Measurements from ENCODE around the gene METTL6. TPM values are rescaled to one million over a fixed set of nuclear protein-coding genes. Genes with fewer than 3 reads are reported as not detected.

METTL6 gene
- polyA plus RNA-seq, 1 experiment = 14.4 TPM

DNA sequence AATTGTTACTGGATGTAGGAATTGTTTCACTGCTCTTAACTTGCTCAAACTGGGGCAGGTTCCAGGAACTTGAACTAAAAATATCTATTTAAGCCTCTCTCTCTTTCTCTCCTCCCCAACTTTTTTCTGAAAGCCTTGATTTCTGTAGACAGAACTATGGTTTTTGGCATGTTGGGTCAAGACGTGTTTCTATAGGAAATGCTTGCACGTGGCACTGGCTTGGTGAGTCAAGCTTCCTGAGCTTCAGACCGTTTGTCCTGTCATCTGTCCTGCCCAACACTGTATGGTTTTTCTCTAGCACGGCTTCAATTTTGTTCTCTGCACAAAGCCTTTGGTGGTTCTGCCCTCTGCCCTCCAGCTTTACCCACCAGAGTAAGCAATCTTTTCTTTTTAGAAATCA lies 13.5 kb upstream of the METTL6 start:
- H3K4me3 ChIP-seq (ENCODE audit: low read depth, low read length) = no peak overlapping the region
- CTCF ChIA-PET = no interaction called here
- no peaks in the 10 kb centered on the region for H3K27me3 ChIP-seq (ENCODE audit: control insufficient read depth, insufficient read depth, low read length)
- H3K36me3 ChIP-seq (ENCODE audit: control insufficient read depth, insufficient read depth, low read length) = peaks cover 11% of the 10 kb centered on the region
- TF ChIP-seq, protein P1, sequence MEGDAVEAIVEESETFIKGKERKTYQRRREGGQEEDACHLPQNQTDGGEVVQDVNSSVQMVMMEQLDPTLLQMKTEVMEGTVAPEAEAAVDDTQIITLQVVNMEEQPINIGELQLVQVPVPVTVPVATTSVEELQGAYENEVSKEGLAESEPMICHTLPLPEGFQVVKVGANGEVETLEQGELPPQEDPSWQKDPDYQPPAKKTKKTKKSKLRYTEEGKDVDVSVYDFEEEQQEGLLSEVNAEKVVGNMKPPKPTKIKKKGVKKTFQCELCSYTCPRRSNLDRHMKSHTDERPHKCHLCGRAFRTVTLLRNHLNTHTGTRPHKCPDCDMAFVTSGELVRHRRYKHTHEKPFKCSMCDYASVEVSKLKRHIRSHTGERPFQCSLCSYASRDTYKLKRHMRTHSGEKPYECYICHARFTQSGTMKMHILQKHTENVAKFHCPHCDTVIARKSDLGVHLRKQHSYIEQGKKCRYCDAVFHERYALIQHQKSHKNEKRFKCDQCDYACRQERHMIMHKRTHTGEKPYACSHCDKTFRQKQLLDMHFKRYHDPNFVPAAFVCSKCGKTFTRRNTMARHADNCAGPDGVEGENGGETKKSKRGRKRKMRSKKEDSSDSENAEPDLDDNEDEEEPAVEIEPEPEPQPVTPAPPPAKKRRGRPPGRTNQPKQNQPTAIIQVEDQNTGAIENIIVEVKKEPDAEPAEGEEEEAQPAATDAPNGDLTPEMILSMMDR (IDR thresholded peaks at IDR 0.05; ENCODE audit: insufficient read depth, low read depth, low read length) = no peak
- no peak for DNase-seq (ENCODE audit: low read depth)
- POLR2A ChIA-PET = no interaction called here

DNA sequence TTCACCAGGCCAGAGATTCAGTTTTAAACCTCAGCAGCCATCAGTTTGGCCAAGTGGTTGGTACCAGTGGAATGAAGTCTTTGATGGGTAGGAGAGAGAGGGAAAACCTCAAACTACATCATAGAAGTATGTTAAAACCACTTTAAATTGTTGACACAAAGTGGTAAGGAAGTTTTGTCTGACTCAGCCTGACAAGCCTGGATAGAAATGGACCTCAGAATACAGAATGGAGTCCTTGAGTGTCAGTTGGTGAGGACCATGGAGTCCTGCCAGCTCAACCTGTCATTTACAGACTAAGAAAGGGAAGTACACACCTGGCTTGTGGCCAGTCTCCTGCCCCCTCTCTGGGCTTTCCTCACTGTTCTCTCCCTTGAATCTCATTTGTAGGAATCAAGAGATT lies 12.1 kb upstream of the METTL6 start:
- Histone ChIP-seq H3K27me3 (ENCODE audit: control insufficient read depth, insufficient read depth, low read length) (no peaks in the 10 kb centered on the region), H3K36me3 (ENCODE audit: control insufficient read depth, insufficient read depth, low read length) (peaks cover 13% of the 10 kb centered on the region), H3K4me3 (ENCODE audit: low read depth, low read length) (no peak overlapping the region)
- ChIA-PET CTCF (no interaction called here), POLR2A (no interaction called here)
- DNase-seq (ENCODE audit: low read depth) = no peak
- TF ChIP-seq, protein P1 (IDR thresholded peaks at IDR 0.05; ENCODE audit: insufficient read depth, low read depth, low read length) = no peak

DNA sequence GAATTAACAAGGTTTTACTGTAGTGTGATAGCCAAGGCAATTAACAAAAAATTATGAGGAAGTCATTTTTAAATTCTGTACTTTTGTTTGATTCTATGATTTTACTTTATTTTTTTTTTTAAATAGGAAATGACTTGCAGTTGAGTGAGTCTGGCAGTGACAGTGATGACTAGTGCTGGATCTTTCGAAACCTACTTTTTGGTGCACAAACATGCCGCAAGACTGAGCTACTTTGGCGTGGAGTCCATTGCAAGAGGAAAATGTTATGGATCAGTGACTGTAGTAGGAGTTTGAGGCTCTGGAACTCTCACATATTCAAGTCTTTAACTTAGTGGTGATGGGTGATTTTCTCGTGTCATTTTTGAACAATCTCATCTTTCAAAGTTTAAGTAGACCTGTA lies 11.6 kb upstream of the METTL6 start:
- TF ChIP-seq, protein P1 (IDR thresholded peaks at IDR 0.05; ENCODE audit: insufficient read depth, low read depth, low read length) = no peak
- Histone ChIP-seq H3K4me3 (ENCODE audit: low read depth, low read length) (no peak overlapping the region), H3K27me3 (ENCODE audit: control insufficient read depth, insufficient read depth, low read length) (no peaks in the 10 kb centered on the region), H3K36me3 (ENCODE audit: control insufficient read depth, insufficient read depth, low read length) (peaks cover 13% of the 10 kb centered on the region)
- no peak for DNase-seq (ENCODE audit: low read depth)
- POLR2A ChIA-PET = no interaction called here
- CTCF ChIA-PET = no interaction called here

DNA sequence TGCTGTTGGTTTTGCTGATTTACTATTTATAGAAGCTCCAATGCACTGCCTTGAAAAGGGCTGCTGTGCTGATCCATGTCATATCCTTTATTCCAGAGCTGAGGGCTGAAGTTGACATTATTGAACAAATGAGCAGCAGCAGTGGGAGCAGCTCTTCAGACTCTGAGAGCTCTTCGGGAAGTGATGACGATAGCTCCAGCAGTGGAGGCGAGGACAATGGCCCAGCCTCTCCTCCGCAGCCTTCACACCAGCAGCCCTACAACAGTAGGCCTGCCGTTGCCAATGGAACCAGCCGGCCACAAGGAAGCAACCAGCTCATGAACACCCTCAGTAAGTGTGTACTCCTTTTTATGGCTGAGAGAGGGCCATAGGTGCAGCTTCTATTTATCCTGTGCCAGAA lies 8.9 kb upstream of the METTL6 start:
- ChIA-PET POLR2A (no interaction called here), CTCF (interaction anchor here (1.0 kb wide), 1 partner anchor 122 kb away, joined by 3 read pairs; no protein-coding TSS in a partner anchor)
- H3K27me3 ChIP-seq (ENCODE audit: control insufficient read depth, insufficient read depth, low read length) = no peaks in the 10 kb centered on the region

DNA sequence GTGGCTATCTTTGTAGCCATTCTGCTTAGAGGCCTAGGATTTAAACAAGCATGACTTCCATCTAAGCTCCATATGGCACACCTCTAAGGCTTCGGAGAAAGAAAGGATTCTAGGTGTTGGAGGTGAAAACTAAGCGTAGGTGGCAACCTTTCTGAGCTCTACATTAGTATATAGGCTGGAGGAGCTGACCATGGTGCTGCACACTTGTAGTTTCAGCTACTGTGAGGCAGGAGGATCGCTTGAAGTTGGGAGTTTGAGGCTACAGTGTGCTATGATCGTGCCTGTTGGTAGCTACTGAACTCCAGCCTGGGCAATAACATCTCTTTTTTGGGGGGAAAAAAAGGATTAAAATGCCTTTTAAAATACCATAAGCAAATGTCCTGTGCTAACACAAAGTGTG lies 7.4 kb upstream of the METTL6 start:
- no peak for DNase-seq (ENCODE audit: low read depth)
- CTCF ChIA-PET = interaction anchor here (1.0 to 1.1 kb wide), 3 partner anchors 50 to 231 kb away, joined by 3 read pairs; no protein-coding TSS in a partner anchor
- H3K4me3 ChIP-seq (ENCODE audit: low read depth, low read length) = no peak overlapping the region
- POLR2A ChIA-PET = no interaction called here
- TF ChIP-seq, protein P1 (IDR thresholded peaks at IDR 0.05; ENCODE audit: insufficient read depth, low read depth, low read length) = no peak
- no peaks in the 10 kb centered on the region for H3K27me3 ChIP-seq (ENCODE audit: control insufficient read depth, insufficient read depth, low read length)
- peaks cover 12% of the 10 kb centered on the region for H3K36me3 ChIP-seq (ENCODE audit: control insufficient read depth, insufficient read depth, low read length)

More for the DNA sequence above, 8.9 kb upstream of the METTL6 start:
- peaks cover 16% of the 10 kb centered on the region for H3K36me3 ChIP-seq (ENCODE audit: control insufficient read depth, insufficient read depth, low read length)
- TF ChIP-seq, protein P1 (IDR thresholded peaks at IDR 0.05; ENCODE audit: insufficient read depth, low read depth, low read length) = no peak
- no peak overlapping the region for H3K4me3 ChIP-seq (ENCODE audit: low read depth, low read length)
- DNase-seq (ENCODE audit: low read depth) = no peak
